ACC112 (cell line): ENCODE measurements around the gene MKRN2.
"Not testable (repeated sequence)": the region's sequence is repeated elsewhere in the genome, so short reads cannot be mapped to it uniquely, and the experiment has no call there.

Experiments used
- H2AFZ ChIP-seq: fragments of 200-600 bp; sonication (generic); one replicate; pipeline ENCODE4 v1.6.0; 2017; ENCODE audit warnings: antibody characterized with exemption, low read length; ENCODE audit not compliant: unreplicated experiment
- H3K27ac ChIP-seq: fragments of 200-600 bp; sonication (generic); 2 replicates; pipeline ENCODE4 v1.5.1; 2014; ENCODE audit warnings: low read depth, mild to moderate bottlenecking, antibody characterized with exemption, low read length, moderate library complexity
- H3K27me3 ChIP-seq: fragments of 200-600 bp; sonication (generic); 2 replicates; pipeline ENCODE4 v1.6.1; 2014; ENCODE audit warnings: mild to moderate bottlenecking, antibody characterized with exemption, low read length, moderate library complexity, mixed read lengths; ENCODE audit not compliant: insufficient read depth
- H3K36me3 ChIP-seq: fragments of 200-600 bp; sonication (generic); 2 replicates; pipeline ENCODE4 v1.6.1; 2016; ENCODE audit warnings: mild to moderate bottlenecking, antibody characterized with exemption, low read length, moderate library complexity, mixed read lengths; ENCODE audit not compliant: insufficient read depth
- H3K4me1 ChIP-seq: fragments of 200-600 bp; sonication (generic); one replicate; pipeline ENCODE4 v1.6.1; 2016; ENCODE audit warnings: low read length, mixed read lengths; ENCODE audit not compliant: insufficient read depth, unreplicated experiment, control insufficient read depth
- H3K4me3 ChIP-seq: fragments of 200-600 bp; sonication (generic); 2 replicates; pipeline ENCODE4 v1.5.1; 2014; ENCODE audit warnings: mild to moderate bottlenecking, low read depth, low read length
- H3K79me2 ChIP-seq: fragments of 200-600 bp; sonication (generic); one replicate; pipeline ENCODE4 v1.6.0; 2016; ENCODE audit warnings: low read length; ENCODE audit not compliant: control insufficient read depth, unreplicated experiment, insufficient read depth

The MKRN2 gene

DNA sequence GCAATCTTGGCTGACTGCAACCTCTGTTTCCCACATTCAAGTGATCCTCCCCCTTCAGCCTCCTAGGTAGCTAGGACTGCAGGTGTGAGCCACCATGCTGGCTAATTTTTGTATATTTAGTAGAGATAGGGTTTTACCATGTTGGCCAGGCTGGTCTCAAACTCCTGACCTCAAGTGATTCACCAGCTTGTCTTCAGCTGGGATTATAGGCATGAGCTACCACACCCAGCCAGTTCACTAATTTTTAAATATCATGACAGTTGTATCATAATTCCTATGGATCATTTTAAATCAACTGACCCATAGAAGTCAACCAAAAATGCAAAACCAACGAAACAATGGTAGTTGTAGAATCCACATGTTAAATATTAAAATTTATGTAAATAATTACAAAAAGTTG lies 71.9 kb downstream of the MKRN2 start:
- H3K27ac ChIP-seq = no peak overlapping the region
- H3K4me3 ChIP-seq = no peak overlapping the region
- H3K4me1 ChIP-seq = peaks cover 20% of the 10 kb centered on the region
- H3K79me2 ChIP-seq = peaks cover 91% of the 10 kb centered on the region
- no peaks in the 10 kb centered on the region for H3K27me3 ChIP-seq
- no peaks in the 10 kb centered on the region for H3K36me3 ChIP-seq
- no peak overlapping the region for H2AFZ ChIP-seq

DNA sequence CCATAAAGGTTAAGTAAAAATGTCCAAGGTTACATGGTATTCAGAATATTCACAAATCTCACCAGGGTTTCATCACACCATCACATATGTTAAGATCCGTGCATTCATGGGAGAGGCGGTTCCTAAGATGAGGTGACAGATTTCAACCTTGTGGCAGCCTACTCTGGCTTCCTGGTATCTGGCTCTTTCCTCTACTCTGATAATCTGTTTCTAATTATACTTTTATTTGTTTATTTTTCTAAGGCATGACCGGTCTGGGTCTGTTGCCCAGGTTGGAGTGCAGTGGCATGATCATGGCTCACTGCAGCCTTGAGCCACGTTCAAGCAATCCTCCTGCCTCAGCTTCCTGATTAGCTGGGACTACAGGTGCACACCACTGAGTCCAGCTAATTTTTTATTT lies 72.7 kb downstream of the MKRN2 start:
- Histone ChIP-seq H3K27ac (no peak overlapping the region), H3K4me3 (no peak overlapping the region), H3K4me1 (peaks cover 20% of the 10 kb centered on the region), H3K27me3 (no peaks in the 10 kb centered on the region), H3K79me2 (peaks cover 91% of the 10 kb centered on the region), H2AFZ (no peak overlapping the region), H3K36me3 (no peaks in the 10 kb centered on the region)

DNA sequence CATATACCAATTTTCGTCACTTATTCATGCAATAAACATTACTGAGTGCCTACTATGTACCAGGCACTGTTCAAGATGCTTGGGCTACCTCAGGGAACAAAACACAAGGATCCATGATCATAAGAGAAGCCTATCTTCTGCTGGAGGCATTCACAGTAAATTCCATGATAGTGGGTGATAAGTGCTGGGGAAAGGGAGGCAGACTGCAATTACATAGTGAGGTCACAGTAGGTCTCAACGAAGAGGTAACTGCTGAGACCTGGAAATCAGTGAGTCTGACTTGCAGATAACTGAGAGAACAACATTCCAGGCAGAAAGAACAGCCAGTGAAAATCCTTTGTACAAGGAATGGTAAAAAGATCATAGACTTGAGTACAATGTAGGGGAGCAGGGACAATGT lies 73.4 kb downstream of the MKRN2 start:
- Histone ChIP-seq H3K27me3 (no peaks in the 10 kb centered on the region), H3K27ac (no peak overlapping the region), H3K79me2 (peaks cover 92% of the 10 kb centered on the region), H3K4me3 (no peak overlapping the region), H3K36me3 (no peaks in the 10 kb centered on the region), H2AFZ (no peak overlapping the region), H3K4me1 (peaks cover 20% of the 10 kb centered on the region)

DNA sequence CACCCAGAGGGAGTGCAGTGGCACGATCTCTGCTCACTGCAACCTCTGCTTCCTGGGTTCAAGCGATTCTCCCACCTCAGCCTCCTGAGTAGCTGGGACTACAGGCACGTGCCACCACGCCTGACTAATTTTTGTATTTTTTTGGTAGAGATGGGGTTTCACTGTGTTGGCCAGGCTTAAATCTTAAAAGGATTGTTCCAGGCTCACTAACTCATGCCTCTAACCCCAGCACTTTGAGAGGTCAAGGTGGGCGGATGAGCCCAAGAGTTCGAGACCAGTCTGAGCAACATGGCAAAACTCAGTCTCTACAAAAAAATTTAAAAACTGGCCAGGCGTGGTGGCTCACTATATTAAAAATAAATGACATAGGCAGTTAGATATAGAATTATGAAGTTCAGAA lies 74.0 kb downstream of the MKRN2 start:
- not testable (repeated sequence) for H2AFZ ChIP-seq, H3K36me3 ChIP-seq, H3K27ac ChIP-seq, H3K4me3 ChIP-seq, H3K27me3 ChIP-seq
- Histone ChIP-seq H3K4me1 (peaks cover 20% of the 10 kb centered on the region), H3K79me2 (peaks cover 87% of the 10 kb centered on the region)

DNA sequence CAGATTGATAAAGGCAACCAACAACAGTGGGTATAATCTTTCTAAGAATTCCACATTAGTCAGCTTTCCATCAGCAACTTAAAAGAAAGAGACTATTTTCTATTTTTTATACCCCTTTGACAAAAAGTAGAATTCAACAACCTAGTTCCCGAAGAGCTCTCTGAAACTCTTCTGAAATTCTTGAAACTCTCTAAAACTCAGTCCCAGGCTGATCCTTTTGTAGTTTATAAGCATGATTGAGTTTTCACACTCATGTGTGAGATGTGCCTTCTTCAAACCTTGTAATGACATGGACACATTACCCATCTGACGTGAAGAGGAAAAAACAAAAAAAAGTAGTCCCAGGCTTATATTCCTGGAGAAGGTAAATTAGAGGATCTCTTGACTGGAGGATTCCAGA lies 75.6 kb downstream of the MKRN2 start:
- Histone ChIP-seq H2AFZ (no peak overlapping the region), H3K27me3 (no peaks in the 10 kb centered on the region), H3K4me1 (peaks cover 18% of the 10 kb centered on the region), H3K27ac (no peak overlapping the region), H3K4me3 (no peak overlapping the region), H3K36me3 (no peaks in the 10 kb centered on the region), H3K79me2 (peaks cover 89% of the 10 kb centered on the region)

DNA sequence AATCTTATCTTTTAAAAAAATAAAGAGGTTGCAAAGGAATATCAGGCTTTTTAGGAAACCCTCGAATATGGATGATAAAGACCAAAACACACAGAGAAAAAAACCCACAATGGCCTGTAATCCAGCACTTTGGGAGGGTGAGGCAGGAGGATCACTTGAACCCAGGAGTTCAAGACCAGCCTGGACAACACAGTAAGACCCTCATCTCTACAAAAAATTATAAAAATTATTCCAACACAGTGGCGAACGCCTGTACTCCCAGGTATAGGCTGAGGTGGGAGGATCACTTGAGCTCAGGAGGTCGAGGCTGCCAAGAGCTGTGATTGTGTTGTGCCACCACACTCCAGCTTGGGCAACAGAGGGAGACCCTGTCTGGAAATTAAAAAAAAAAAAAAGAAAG lies 76.2 kb downstream of the MKRN2 start:
- peaks cover 18% of the 10 kb centered on the region for H3K4me1 ChIP-seq
- no peak overlapping the region for H2AFZ ChIP-seq
- H3K4me3 ChIP-seq = no peak overlapping the region
- H3K79me2 ChIP-seq = peaks cover 89% of the 10 kb centered on the region
- H3K27me3 ChIP-seq = no peaks in the 10 kb centered on the region
- no peak overlapping the region for H3K27ac ChIP-seq
- no peaks in the 10 kb centered on the region for H3K36me3 ChIP-seq
